ENCODE data around the gene USP26.
"Not testable (repeated sequence)": the region's sequence is repeated elsewhere in the genome, so short reads cannot be mapped to it uniquely, and the experiment has no call there.

USP26 gene

DNA sequence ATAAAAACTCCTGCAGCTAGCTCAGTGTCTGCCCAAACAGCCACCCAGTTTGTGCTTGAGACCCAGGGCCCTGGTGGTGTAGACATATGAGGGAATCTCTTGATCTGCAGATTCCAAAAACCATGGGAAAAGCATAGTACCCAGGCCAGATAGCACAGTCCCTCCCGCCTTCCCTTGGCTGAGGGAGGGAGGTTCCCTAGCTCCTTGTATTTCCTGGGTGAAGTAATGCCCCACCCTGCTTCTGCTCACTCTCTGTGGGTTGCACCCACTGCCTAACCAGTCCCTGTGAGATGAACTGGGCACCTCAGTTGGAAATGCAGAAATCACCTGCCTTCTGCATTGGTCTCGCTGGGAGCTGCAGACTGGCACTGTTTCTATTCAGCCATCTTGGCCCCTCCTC is 54.6 kb downstream of the USP26 start:
- DNase-seq (ENCODE audit: low read depth in 2 of 2) = no peak

GRCh38 chrX:133033010-133033409 is 63.9 kb downstream of the USP26 start:
- no peak for DNase-seq (ENCODE audit: low read depth in 2 of 2)

- no peak for DNase-seq (ENCODE audit: low read depth in 2 of 2)
Observed at GRCh38 chrX:133018229-133018628, 78.7 kb downstream of the USP26 start.

GRCh38 chrX:133007458-133007857 is 89.5 kb downstream of the USP26 start:
- no peak for DNase-seq (ENCODE audit: low read depth in 2 of 2)

GRCh38 chrX:133005616-133006015 is 91.3 kb downstream of the USP26 start:
- DNase-seq (ENCODE audit: low read depth in 2 of 2) = no peak

GRCh38 chrX:133005042-133005441 is 91.9 kb downstream of the USP26 start:
- DNase-seq (ENCODE audit: low read depth in 2 of 2) = no peak

DNA sequence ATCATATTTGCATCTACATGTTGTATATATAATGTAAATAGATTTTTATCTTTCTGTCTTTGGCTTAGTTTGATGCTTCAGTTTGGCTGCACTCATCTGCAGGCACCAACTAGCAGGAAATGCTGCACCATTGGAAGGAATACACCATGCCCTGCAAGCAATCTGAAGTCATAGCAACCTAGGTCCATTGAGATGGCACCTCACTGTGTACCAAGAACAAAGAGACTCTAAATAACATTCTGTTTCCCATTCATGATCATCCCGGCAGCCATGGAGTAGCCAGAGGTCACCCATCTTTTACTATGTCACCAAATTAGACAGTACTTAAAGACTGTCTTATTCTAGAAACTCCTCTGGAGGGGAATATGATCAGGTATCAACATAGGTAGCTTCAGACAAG is 97.7 kb downstream of the USP26 start:
- no peak for DNase-seq (ENCODE audit: low read depth in 2 of 2)

DNA sequence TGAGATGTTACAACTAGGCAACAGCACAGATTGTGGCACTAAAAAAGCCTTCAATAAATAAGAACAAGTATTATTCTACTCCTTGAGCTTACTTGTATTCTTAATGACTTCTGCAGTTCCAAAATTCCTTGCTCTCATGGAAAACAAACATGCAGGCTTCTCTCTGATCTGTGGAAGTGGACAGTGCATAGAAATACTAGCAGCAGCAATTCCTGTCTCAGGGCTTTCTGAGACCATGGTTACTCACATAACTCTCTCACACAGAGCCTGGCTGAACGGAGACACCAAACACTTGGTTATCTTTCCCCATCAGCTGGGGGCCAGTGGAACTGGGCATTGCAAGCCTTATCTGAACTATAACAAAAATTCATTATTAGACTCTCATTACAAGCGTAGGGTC is 106.1 kb downstream of the USP26 start:
- DNase-seq (ENCODE audit: low read depth in 2 of 2) = no peak

DNA sequence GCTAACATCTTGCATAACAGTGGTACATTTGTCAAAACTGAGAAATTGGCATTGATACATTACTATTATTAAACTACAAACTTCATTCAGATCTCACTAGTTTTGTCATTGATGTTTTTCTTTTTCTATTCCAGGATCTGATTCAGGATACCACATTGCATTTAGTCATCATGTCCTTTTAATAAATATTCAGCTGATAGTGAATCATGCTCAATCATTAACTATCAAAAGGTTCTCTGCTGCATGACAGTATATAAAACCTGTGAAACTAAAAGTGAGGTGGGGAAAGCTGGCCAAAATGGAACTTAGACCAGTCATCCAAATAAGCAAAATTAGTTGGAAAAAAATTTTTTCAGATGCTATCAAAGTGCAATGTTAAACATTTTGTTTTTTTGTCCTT is 110.4 kb downstream of the USP26 start:
- DNase-seq (ENCODE audit: low read depth in 2 of 2) = no peak

DNA sequence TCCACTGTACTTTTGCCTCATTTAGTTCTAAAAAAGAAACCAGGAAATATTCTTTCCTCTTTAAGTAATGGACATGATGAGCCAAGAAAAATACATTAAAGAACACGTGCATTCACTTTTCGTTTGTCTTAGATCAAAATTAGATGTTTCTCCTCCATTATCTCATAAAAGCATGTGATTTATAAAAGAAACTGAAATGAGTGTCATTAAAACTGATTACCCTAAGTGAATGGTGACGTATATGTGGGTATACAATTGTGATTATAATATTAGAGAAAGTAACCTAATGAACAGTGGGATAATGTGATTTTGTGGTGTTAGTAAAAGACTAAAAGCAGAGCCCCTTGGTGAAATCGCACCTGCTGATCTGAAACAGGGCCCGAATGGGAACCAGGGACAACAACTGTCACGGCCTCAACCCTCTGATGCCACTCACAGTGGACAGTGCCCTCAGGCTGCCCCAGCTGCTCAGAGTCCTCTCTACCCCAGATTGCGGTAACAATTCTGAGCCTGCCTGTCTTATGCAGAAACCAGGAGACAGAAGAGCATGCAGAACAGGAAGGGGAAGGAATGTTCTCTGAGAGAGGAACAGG is 112.8 kb downstream of the USP26 start:
- no peak for DNase-seq (ENCODE audit: low read depth in 2 of 2)

DNA sequence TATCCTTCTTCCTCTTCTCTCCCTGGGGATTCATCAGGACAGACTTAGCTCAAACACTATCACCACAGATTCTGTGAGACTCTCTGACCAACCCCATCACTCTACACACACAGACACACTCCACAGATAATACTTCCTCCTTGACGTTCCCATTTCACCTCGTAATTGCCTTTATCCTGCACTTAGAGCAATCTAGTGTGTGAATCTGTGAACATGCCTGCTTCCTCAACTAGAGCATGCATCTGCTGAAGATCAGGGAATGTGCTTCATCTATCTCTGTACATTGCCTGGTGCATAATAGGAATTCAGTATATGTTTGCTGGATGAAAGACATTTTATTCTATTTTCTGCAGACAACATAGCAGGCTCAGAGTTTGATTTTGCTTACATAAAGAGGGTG is 113.4 kb downstream of the USP26 start:
- DNase-seq (ENCODE audit: low read depth in 2 of 2) = no peak

GRCh38 chrX:132980035-132980434 is 116.9 kb downstream of the USP26 start:
- DNase-seq (ENCODE audit: low read depth in 2 of 2) = not testable (repeated sequence)

All from stimulated activated CD4-positive, alpha-beta T cell treated with anti-CD3 and anti-CD28 coated beads, Interleukin-15, amount 100 ng/mL, for 48 hours (primary cell).